Neural cell (in vitro differentiated cells): Measurements from ENCODE around the gene ADCK2.

Experiments
- CTCF ChIP-seq: fragments of 450-650 bp; IDR thresholded peaks from 2 replicates; pipeline ENCODE4 v1.5.1; 2014; ENCODE audit warnings: antibody characterized with exemption, mild to moderate bottlenecking, moderate library complexity; ENCODE audit not compliant: poor library complexity, severe bottlenecking
- EP300 ChIP-seq: fragments of 450-650 bp; conservative IDR thresholded peaks from 2 replicates; pipeline ENCODE4 v1.6.1; 2014; ENCODE audit warnings: antibody characterized with exemption, mild to moderate bottlenecking, moderate library complexity; ENCODE audit not compliant: poor library complexity, severe bottlenecking
- EZH2 ChIP-seq: fragments of 200-600, 300-800 bp; shearing (Covaris generic), sonication (generic); IDR thresholded peaks from 2 replicates; pipeline ENCODE4 v1.6.1; 2014; ENCODE audit warnings: antibody characterized with exemption, low read length, borderline replicate concordance, mild to moderate bottlenecking; ENCODE audit not compliant: insufficient read depth, poor library complexity, severe bottlenecking
- MXI1 ChIP-seq: fragments of 450-650 bp; conservative IDR thresholded peaks from 2 replicates; pipeline ENCODE4 v1.6.1; 2014; ENCODE audit warnings: antibody characterized with exemption, mild to moderate bottlenecking; ENCODE audit not compliant: poor library complexity, severe bottlenecking
- POLR2AphosphoS5 ChIP-seq: IDR thresholded peaks from 2 replicates; pipeline ENCODE4 v1.6.1; 2012
- RAD21 ChIP-seq: fragments of 450-650 bp; conservative IDR thresholded peaks from 2 replicates; pipeline ENCODE4 v1.6.1; 2014; ENCODE audit warnings: antibody characterized with exemption, mild to moderate bottlenecking, moderate library complexity
- REST ChIP-seq: IDR thresholded peaks from 2 replicates; pipeline ENCODE4 v1.6.1; 2012; ENCODE audit warnings: borderline replicate concordance
- TAF1 ChIP-seq: IDR thresholded peaks from 2 replicates; pipeline ENCODE4 v1.6.1; 2012; ENCODE audit warnings: low read depth

DNA sequence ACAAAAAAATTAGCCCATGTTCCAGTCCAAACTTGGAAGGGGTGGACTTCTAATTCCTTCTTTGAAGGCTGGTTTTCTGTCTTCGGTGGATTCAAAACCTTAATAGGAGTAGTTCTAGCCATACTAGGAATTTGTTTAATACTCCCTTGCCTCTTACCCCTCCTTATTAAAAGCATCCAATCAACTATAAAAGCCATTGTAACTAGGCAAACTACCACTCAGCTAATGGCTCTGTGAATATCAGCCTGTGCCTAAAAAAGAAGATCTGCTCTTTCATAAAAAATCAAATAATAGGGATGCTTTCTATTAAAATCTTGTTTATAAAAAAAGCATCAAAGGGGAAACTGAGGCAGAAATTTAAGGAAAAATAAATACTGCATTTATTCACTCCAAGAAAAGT is 4.1 kb upstream of the ADCK2 start:
- TF ChIP-seq CTCF (no peak), MXI1 (no peak), REST (no peak), EZH2 (no peak), EP300 (no peak), TAF1 (no peak), RAD21 (no peak), POLR2AphosphoS5 (no peak)
